OCI-LY7 (cell line): ENCODE measurements around the gene CAPZA3. TPM values are rescaled to one million over a fixed set of nuclear protein-coding genes. Genes with fewer than 3 reads are reported as not detected.

Source experiments
- BruUV-seq: library from RNA; stranded (reverse); fragments of 400-500 nt; replicated peaks from 2 replicates; lab custom pipeline; 2021; lab: Mats Ljungman, UMichigan
- CTCF ChIA-PET: fragments of 300-600 bp; sonication (Branson Sonifier 250); formaldehyde crosslinking; loops from one replicate; lab custom pipeline; 2022; ENCODE audit warnings: antibody characterized with exemption; ENCODE audit not compliant: unreplicated experiment; lab: Charles Lee
- POLR2A ChIA-PET: fragments of 300-600 bp; sonication (Branson Sonifier 250); formaldehyde crosslinking; loops from one replicate; lab custom pipeline; 2022; ENCODE audit warnings: antibody characterized with exemption; lab: Charles Lee
- DNase-seq: peaks from one replicate; pipeline ENCODE4 v3.0.0-alpha.2; 2015; ENCODE audit warnings: low spot score
- H2AFZ ChIP-seq: fragments of 200-600 bp; sonication (generic), shearing (Covaris generic); 2 replicates; pipeline ENCODE4 v1.6.1; 2014; ENCODE audit warnings: mild to moderate bottlenecking, antibody characterized with exemption, low read length, moderate library complexity
- H3K27ac ChIP-seq: fragments of 200-600 bp; sonication (generic); 2 replicates; pipeline ENCODE4 v1.5.1; 2014; ENCODE audit warnings: mixed run types, low read depth, mild to moderate bottlenecking, moderate library complexity, low read length, inconsistent platforms; ENCODE audit not compliant: poor library complexity, severe bottlenecking
- H3K36me3 ChIP-seq: fragments of 200-600 bp; sonication (generic); 2 replicates; pipeline ENCODE4 v1.6.1; 2014; ENCODE audit warnings: mild to moderate bottlenecking, antibody characterized with exemption, low read length, moderate library complexity, mixed read lengths; ENCODE audit not compliant: insufficient read depth
- H3K4me1 ChIP-seq: fragments of 200-600 bp; sonication (generic); 2 replicates; pipeline ENCODE4 v1.5.1; 2014; ENCODE audit warnings: mild to moderate bottlenecking, low read length; ENCODE audit not compliant: insufficient read depth, poor library complexity, severe bottlenecking
- H3K4me2 ChIP-seq: fragments of 200-600 bp; sonication (generic); 2 replicates; pipeline ENCODE4 v1.6.1; 2014; ENCODE audit warnings: mild to moderate bottlenecking, low read length
- H3K4me3 ChIP-seq: fragments of 200-600 bp; sonication (generic); 2 replicates; pipeline ENCODE4 v1.5.1; 2014; ENCODE audit warnings: mild to moderate bottlenecking, low read depth, low read length; ENCODE audit not compliant: poor library complexity, severe bottlenecking
- H3K79me2 ChIP-seq: fragments of 200-600 bp; sonication (generic); 2 replicates; pipeline ENCODE4 v1.6.1; 2016; ENCODE audit warnings: low read depth, mild to moderate bottlenecking, low read length, moderate library complexity, mixed read lengths; ENCODE audit not compliant: insufficient read depth
- H3K9me2 ChIP-seq: fragments of 200-600 bp; sonication (generic); 2 replicates; pipeline ENCODE4 v1.6.1; 2016; ENCODE audit warnings: mild to moderate bottlenecking, low read length, mixed read lengths; ENCODE audit not compliant: insufficient read depth
- H3K9me3 ChIP-seq: fragments of 200-600 bp; sonication (generic); 2 replicates; pipeline ENCODE4 v1.6.1; 2014; ENCODE audit warnings: mild to moderate bottlenecking, mixed run types, low read length, mixed read lengths
- H4K20me1 ChIP-seq: fragments of 200-600 bp; sonication (generic); 2 replicates; pipeline ENCODE4 v1.6.1; 2014; ENCODE audit warnings: mild to moderate bottlenecking, antibody characterized with exemption, low read length, moderate library complexity, mixed read lengths; ENCODE audit not compliant: insufficient read depth
- CTCF ChIP-seq: fragments of 200-600 bp; sonication (generic); conservative IDR thresholded peaks from 2 replicates; pipeline ENCODE4 v1.5.1; 2014; ENCODE audit warnings: mild to moderate bottlenecking, antibody characterized with exemption, low read length, moderate library complexity, mixed read lengths
- EZH2phosphoT487 ChIP-seq: fragments of 200-600 bp; sonication (generic); IDR thresholded peaks from 2 replicates; pipeline ENCODE4 v1.6.1; 2018; ENCODE audit warnings: low read depth, borderline replicate concordance, mild to moderate bottlenecking, mixed run types, antibody characterized with exemption, low read length, moderate library complexity, mixed read lengths
- intact Hi-C: fragments of 100-400 bp; cut with micrococcal nuclease; formaldehyde crosslinking; loops from one replicate; pipeline ENCODE4 v1.10.0; 2022; ENCODE audit not compliant: unreplicated experiment
- total RNA-seq, 2 experiments: library from RNA; depleted of rRNA in 1 of 2; stranded (reverse); fragments of >200 nt in 1 of 2; shearing (Covaris generic) in 1 of 2; gene quantifications; 2 replicates each; pipeline ENCODE4 v1.2.3, GENCODE V29; 2014 to 2022

Gene CAPZA3
- total RNA-seq, 2 experiments from 2014 or later = not detected

GRCh38 chr12:18706798-18707197, 31.1 kb upstream of the CAPZA3 start:
- H3K36me3 ChIP-seq = no peaks in the 10 kb centered on the region
- H3K9me2 ChIP-seq = no peaks in the 10 kb centered on the region
- H3K9me3 ChIP-seq = no peaks in the 10 kb centered on the region
- no peak overlapping the region for H3K4me3 ChIP-seq
- BruUV-seq = no TSS peak
- ChIA-PET POLR2A (no interaction called here), CTCF (no interaction called here)
- no peak overlapping the region for H3K27ac ChIP-seq
- TF ChIP-seq EZH2phosphoT487 (no peak), CTCF (no peak)
- H3K79me2 ChIP-seq = no peaks in the 10 kb centered on the region
- H3K4me1 ChIP-seq = no peaks in the 10 kb centered on the region
- no peak for DNase-seq
- no peaks in the 10 kb centered on the region for H4K20me1 ChIP-seq
- H2AFZ ChIP-seq = no peak overlapping the region
- intact Hi-C loops = no loop called here
- no peak overlapping the region for H3K4me2 ChIP-seq

GRCh38 chr12:18716236-18716635, 21.7 kb upstream of the CAPZA3 start:
- Histone ChIP-seq H3K4me1 (no peaks in the 10 kb centered on the region), H4K20me1 (no peaks in the 10 kb centered on the region), H3K36me3 (no peaks in the 10 kb centered on the region), H3K4me3 (no peak overlapping the region), H3K27ac (no peak overlapping the region), H3K9me3 (no peaks in the 10 kb centered on the region), H2AFZ (no peak overlapping the region), H3K9me2 (no peaks in the 10 kb centered on the region), H3K79me2 (no peaks in the 10 kb centered on the region), H3K4me2 (no peak overlapping the region)
- BruUV-seq = no TSS peak
- no peak for TF ChIP-seq CTCF
- no peak for TF ChIP-seq EZH2phosphoT487
- POLR2A ChIA-PET = no interaction called here
- CTCF ChIA-PET = no interaction called here
- no peak for DNase-seq
- intact Hi-C loops = no loop called here

- Histone ChIP-seq H4K20me1 (no peaks in the 10 kb centered on the region), H3K36me3 (no peaks in the 10 kb centered on the region), H2AFZ (no peak overlapping the region), H3K4me3 (no peak overlapping the region), H3K9me2 (no peaks in the 10 kb centered on the region), H3K4me1 (no peaks in the 10 kb centered on the region), H3K79me2 (no peaks in the 10 kb centered on the region), H3K4me2 (no peak overlapping the region), H3K9me3 (no peaks in the 10 kb centered on the region), H3K27ac (no peak overlapping the region)
- ChIA-PET CTCF (no interaction called here), POLR2A (no interaction called here)
- BruUV-seq = no TSS peak
- intact Hi-C loops = no loop called here
- TF ChIP-seq EZH2phosphoT487 (no peak), CTCF (no peak)
- DNase-seq = no peak
These were observed 19.5 kb upstream of the CAPZA3 start for GRCh38 chr12:18718462-18718861.
